Activated CD4-positive, alpha-beta T cell treated with anti-CD3 and anti-CD28 coated beads for 1 hour (primary cell): Measurements from ENCODE around the gene FASTK.

Experiments used
- DNase-seq: peaks from one replicate; pipeline ENCODE4 v3.0.0-alpha.2; 2020

Gene FASTK

GRCh38 chr7:151080522-151081169, at the start of gene FASTK:
Gene FASTK (minus strand): TSS chr7:151080809. CDS start chr7:151080766, 43 bp downstream.
- peak; percentile 78 for DNase-seq

GRCh38 chr7:151129960-151130591, 49.5 kb upstream of the FASTK start:
- DNase-seq, result no peak

- DNase-seq, result no peak
Observed at GRCh38 chr7:151129117-151129959, 48.7 kb upstream of the FASTK start.

GRCh38 chr7:151128716-151129115, 48.1 kb upstream of the FASTK start:
- no peak for DNase-seq

- no peak for DNase-seq
Observed at GRCh38 chr7:151128144-151128543, 47.5 kb upstream of the FASTK start.

GRCh38 chr7:151126491-151127137, 46.0 kb upstream of the FASTK start:
- no peak for DNase-seq

- DNase-seq, result no peak
Observed at GRCh38 chr7:151125846-151126481, 45.4 kb upstream of the FASTK start.

- DNase-seq, result no peak
Observed at GRCh38 chr7:151125470-151125845, 44.8 kb upstream of the FASTK start.

GRCh38 chr7:151124899-151125399, 44.3 kb upstream of the FASTK start:
- no peak for DNase-seq

- DNase-seq, result no peak
Observed at GRCh38 chr7:151124481-151124880, 43.9 kb upstream of the FASTK start.

- DNase-seq, result peak; percentile 73
Observed at GRCh38 chr7:151123822-151124464, 43.3 kb upstream of the FASTK start.

GRCh38 chr7:151123158-151123821, 42.7 kb upstream of the FASTK start:
- DNase-seq, result no peak

- no peak for DNase-seq
Observed at GRCh38 chr7:151122796-151123157, 42.2 kb upstream of the FASTK start.

GRCh38 chr7:151122276-151122675, 41.7 kb upstream of the FASTK start:
- no peak for DNase-seq

- no peak for DNase-seq
Observed at GRCh38 chr7:151121380-151122170, 41.0 kb upstream of the FASTK start.

- no peak for DNase-seq
Observed at GRCh38 chr7:151120896-151121295, 40.3 kb upstream of the FASTK start.

GRCh38 chr7:151119902-151120301, 39.3 kb upstream of the FASTK start:
- DNase-seq, result no peak

GRCh38 chr7:151119055-151119415, 38.4 kb upstream of the FASTK start:
- DNase-seq, result no peak

GRCh38 chr7:151118108-151119054, 37.8 kb upstream of the FASTK start:
- DNase-seq, result no peak

- DNase-seq, result peak; percentile 34
Observed at GRCh38 chr7:151117565-151117964, 37.0 kb upstream of the FASTK start.
